Midbrain (tissue), 1 donor: ENCODE results near the gene NR6A1.

Experiments used
- DNase-seq: peaks from one replicate; lab custom pipeline; 2025; lab: John Stamatoyannopoulos, UW

NR6A1 gene

GRCh38 chr9:124771021-124771866, at the start of gene NR6A1:
Gene NR6A1, minus strand, starts transcription at chr9:124771311.
- DNase-seq = peak; percentile 98

GRCh38 chr9:124818431-124819281, 47.5 kb upstream of the NR6A1 start:
- no peak for DNase-seq

GRCh38 chr9:124815601-124816000, 44.5 kb upstream of the NR6A1 start:
- no peak for DNase-seq

GRCh38 chr9:124814164-124814535, 43.0 kb upstream of the NR6A1 start:
- no peak for DNase-seq

GRCh38 chr9:124813501-124814163, 42.5 kb upstream of the NR6A1 start:
- no peak for DNase-seq

GRCh38 chr9:124813041-124813440, 41.9 kb upstream of the NR6A1 start:
- DNase-seq = no peak

- no peak for DNase-seq
Observed at GRCh38 chr9:124812441-124812876, 41.3 kb upstream of the NR6A1 start.

GRCh38 chr9:124810663-124811355, 39.7 kb upstream of the NR6A1 start:
- no peak for DNase-seq

- no peak for DNase-seq
Observed at GRCh38 chr9:124809741-124810500, 38.8 kb upstream of the NR6A1 start.

- DNase-seq = no peak
Observed at GRCh38 chr9:124809211-124809610, 38.1 kb upstream of the NR6A1 start.

- DNase-seq = no peak
Observed at GRCh38 chr9:124808246-124808956, 37.3 kb upstream of the NR6A1 start.

GRCh38 chr9:124805186-124805585, 34.1 kb upstream of the NR6A1 start:
- DNase-seq = no peak

- DNase-seq = no peak
Observed at GRCh38 chr9:124803911-124804310, 32.8 kb upstream of the NR6A1 start.

GRCh38 chr9:124802426-124802825, 31.3 kb upstream of the NR6A1 start:
- DNase-seq = no peak

GRCh38 chr9:124801356-124801755, 30.2 kb upstream of the NR6A1 start:
- no peak for DNase-seq

- no peak for DNase-seq
Observed at GRCh38 chr9:124800306-124801259, 29.5 kb upstream of the NR6A1 start.

GRCh38 chr9:124799274-124800006, 28.3 kb upstream of the NR6A1 start:
- no peak for DNase-seq

GRCh38 chr9:124797343-124798103, 26.4 kb upstream of the NR6A1 start:
- DNase-seq = no peak
